MM.1S (cell line): ENCODE measurements around the gene ELMO1.

Experiments used
- DNase-seq: peaks from one replicate; pipeline ENCODE4 v3.0.0-alpha.2; 2015
- H2AFZ ChIP-seq: fragments of 300-600 bp; sonication (generic); 2 replicates; pipeline ENCODE4 v1.6.0; 2016; ENCODE audit warnings: antibody characterized with exemption, low read length
- H3F3A ChIP-seq: fragments of 300-600 bp; sonication (generic); 2 replicates; pipeline ENCODE4 v1.6.1; 2016; ENCODE audit warnings: mild to moderate bottlenecking, antibody characterized with exemption, low read length, moderate library complexity, mixed read lengths; ENCODE audit not compliant: insufficient read depth
- H3K27ac ChIP-seq: fragments of 300-600 bp; sonication (generic); 2 replicates; pipeline ENCODE4 v1.5.1; 2016; ENCODE audit warnings: mild to moderate bottlenecking, low read length
- H3K27me3 ChIP-seq: fragments of 300-600 bp; sonication (generic); replicated peaks from 2 replicates; pipeline ENCODE4 v1.6.0; 2016; ENCODE audit warnings: low read length; ENCODE audit not compliant: insufficient read depth
- H3K36me3 ChIP-seq: fragments of 300-600 bp; sonication (generic); replicated peaks from 2 replicates; pipeline ENCODE4 v1.6.1; 2016; ENCODE audit warnings: mild to moderate bottlenecking, low read length, mixed read lengths; ENCODE audit not compliant: insufficient read depth
- H3K4me1 ChIP-seq: fragments of 300-600 bp; sonication (generic); 2 replicates; pipeline ENCODE4 v1.6.1; 2016; ENCODE audit warnings: low read length, mixed read lengths
- H3K4me2 ChIP-seq: fragments of 300-600 bp; sonication (generic); 2 replicates; pipeline ENCODE4 v1.6.0; 2016; ENCODE audit warnings: low read depth, low read length
- H3K4me3 ChIP-seq: fragments of 300-600 bp; sonication (generic); 2 replicates; pipeline ENCODE4 v1.5.1; 2016; ENCODE audit warnings: low read length, mixed read lengths
- H3K79me2 ChIP-seq: fragments of 300-600 bp; sonication (generic); 2 replicates; pipeline ENCODE4 v1.6.1; 2016; ENCODE audit warnings: mixed run types, low read length, mixed read lengths
- H3K9ac ChIP-seq: fragments of 300-600 bp; sonication (generic); 2 replicates; pipeline ENCODE4 v1.6.1; 2016; ENCODE audit warnings: low read length, mixed read lengths
- H3K9me2 ChIP-seq: fragments of 300-600 bp; sonication (generic); replicated peaks from 2 replicates; pipeline ENCODE4 v1.6.1; 2016; ENCODE audit warnings: mild to moderate bottlenecking, low read length, mixed read lengths; ENCODE audit not compliant: insufficient read depth
- H3K9me3 ChIP-seq: fragments of 300-600 bp; sonication (generic); replicated peaks from 2 replicates; pipeline ENCODE4 v1.6.1; 2016; ENCODE audit warnings: mild to moderate bottlenecking, low read length, mixed read lengths; ENCODE audit not compliant: insufficient read depth
- H4K20me1 ChIP-seq: fragments of 300-600 bp; sonication (generic); 2 replicates; pipeline ENCODE4 v1.6.1; 2016; ENCODE audit warnings: mild to moderate bottlenecking, low read length, moderate library complexity, mixed read lengths; ENCODE audit not compliant: insufficient read depth
- CTCF ChIP-seq: fragments of 300-600 bp; sonication (generic); IDR thresholded peaks from 2 replicates; pipeline ENCODE4 v1.5.1; 2016; ENCODE audit warnings: antibody characterized with exemption, low read length, mixed read lengths
- EZH2 ChIP-seq: fragments of 300-600 bp; sonication (generic); optimal IDR thresholded peaks from 2 replicates; pipeline ENCODE3; 2017; ENCODE audit warnings: low read depth, mild to moderate bottlenecking, antibody characterized with exemption, low read length, mixed read lengths
- EZH2phosphoT487 ChIP-seq: fragments of 300-600 bp; sonication (generic); IDR thresholded peaks from 2 replicates; pipeline ENCODE4 v1.6.1; 2018; ENCODE audit warnings: antibody characterized with exemption, low read length

Gene ELMO1

GRCh38 chr7:36884351-36884750, 564.3 kb downstream of the ELMO1 start:
- no peak for TF ChIP-seq CTCF
- no peak for TF ChIP-seq EZH2
- no peak for TF ChIP-seq EZH2phosphoT487
- Histone ChIP-seq H4K20me1 (no peaks in the 10 kb centered on the region), H3K4me2 (no peak overlapping the region), H3K36me3 (0 out of 2 replicates have a peak, but pooled peaks cover 3% of the 10 kb centered on the region), H3K4me1 (no peaks in the 10 kb centered on the region), H3K27me3 (no peaks in the 10 kb centered on the region), H3K9me2 (no peaks in the 10 kb centered on the region), H3K27ac (no peak overlapping the region), H3K79me2 (no peaks in the 10 kb centered on the region), H2AFZ (no peak overlapping the region), H3F3A (no peaks in the 10 kb centered on the region), H3K9ac (no peak overlapping the region), H3K4me3 (no peak overlapping the region), H3K9me3 (no peaks in the 10 kb centered on the region)
- DNase-seq: no peak

GRCh38 chr7:36881233-36881874, 567.3 kb downstream of the ELMO1 start:
- no peak overlapping the region for H3K27ac ChIP-seq
- no peak overlapping the region for H3K9ac ChIP-seq
- H3K4me2 ChIP-seq: no peak overlapping the region
- H4K20me1 ChIP-seq: no peaks in the 10 kb centered on the region
- no peaks in the 10 kb centered on the region for H3K27me3 ChIP-seq
- no peaks in the 10 kb centered on the region for H3K9me2 ChIP-seq
- H3K9me3 ChIP-seq: no peaks in the 10 kb centered on the region
- no peaks in the 10 kb centered on the region for H3K36me3 ChIP-seq
- H3K4me1 ChIP-seq: no peaks in the 10 kb centered on the region
- no peak overlapping the region for H3K4me3 ChIP-seq
- H3F3A ChIP-seq: no peaks in the 10 kb centered on the region
- H2AFZ ChIP-seq: no peak overlapping the region
- no peaks in the 10 kb centered on the region for H3K79me2 ChIP-seq
- TF ChIP-seq EZH2 (no peak), CTCF (no peak), EZH2phosphoT487 (no peak)
- no peak for DNase-seq

GRCh38 chr7:36880108-36880507, 568.6 kb downstream of the ELMO1 start:
- Histone ChIP-seq H3K4me2 (no peak overlapping the region), H2AFZ (no peak overlapping the region), H3K4me1 (no peaks in the 10 kb centered on the region), H4K20me1 (no peaks in the 10 kb centered on the region), H3K9me2 (no peaks in the 10 kb centered on the region), H3K9me3 (no peaks in the 10 kb centered on the region), H3K27me3 (no peaks in the 10 kb centered on the region), H3K27ac (no peak overlapping the region), H3K36me3 (no peaks in the 10 kb centered on the region), H3K79me2 (no peaks in the 10 kb centered on the region), H3K9ac (no peak overlapping the region), H3F3A (no peaks in the 10 kb centered on the region), H3K4me3 (no peak overlapping the region)
- no peak for DNase-seq
- TF ChIP-seq EZH2 (no peak), CTCF (no peak), EZH2phosphoT487 (no peak)
